Effector memory CD8-positive, alpha-beta T cell (primary cell): ENCODE measurements around the gene ADAMTS17.

Source experiments
- ATAC-seq: fragments of 150-1000 bp; cut with Tn5 transposase; replicated peaks from 2 replicates; pipeline ENCODE4 v1.10.0; 2021; ENCODE audit warnings: mild to moderate bottlenecking, moderate library complexity
- DNase-seq, 3 experiments: peaks; one replicate each; pipeline ENCODE4 v3.0.0; 2021
- H3K27ac Mint-ChIP-seq, 2 donors: one replicate each; pipeline ENCODE4 v1.8.0; 2022; ENCODE audit warnings: mild to moderate bottlenecking in 2 of 2, mixed read lengths in 2 of 2, moderate library complexity in 2 of 2
- H3K27me3 Mint-ChIP-seq, 2 donors: one replicate each; pipeline ENCODE4 v1.8.0; 2022; ENCODE audit warnings: mixed read lengths in 2 of 2
- H3K36me3 Mint-ChIP-seq: one replicate; pipeline ENCODE4 v1.8.0; 2022; ENCODE audit warnings: mild to moderate bottlenecking, moderate library complexity, mixed read lengths; ENCODE audit not compliant: insufficient read depth
- H3K4me1 Mint-ChIP-seq, 2 donors: one replicate each; pipeline ENCODE4 v1.8.0; 2022; ENCODE audit warnings: low read depth in 2 of 2, mixed read lengths in 2 of 2
- H3K4me3 Mint-ChIP-seq, 2 donors: one replicate each; pipeline ENCODE4 v1.8.0; 2022; ENCODE audit warnings: mild to moderate bottlenecking in 2 of 2, mixed read lengths in 2 of 2, moderate library complexity in 2 of 2
- H3K9me3 Mint-ChIP-seq, 2 donors: one replicate each; pipeline ENCODE4 v1.8.0; 2022; ENCODE audit warnings: mixed read lengths in 2 of 2

The ADAMTS17 gene

GRCh38 chr15:100037901-100038300, 303.9 kb downstream of the ADAMTS17 start:
- DNase-seq: no peak
- no peak overlapping the region for H3K4me3 Mint-ChIP-seq
- no peaks in the 10 kb centered on the region for H3K9me3 Mint-ChIP-seq
- no peak overlapping the region for H3K27ac Mint-ChIP-seq
- no peaks in the 10 kb centered on the region for H3K36me3 Mint-ChIP-seq
- no peak for ATAC-seq
- peaks cover 0 to 1% of the 10 kb centered on the region in 2 donors for H3K4me1 Mint-ChIP-seq
- H3K27me3 Mint-ChIP-seq: no peaks in the 10 kb centered on the region

- Mint-ChIP-seq H3K36me3 (no peaks in the 10 kb centered on the region), H3K4me3 (no peak overlapping the region), H3K9me3 (no peaks in the 10 kb centered on the region), H3K27ac (no peak overlapping the region), H3K4me1 (no peaks in the 10 kb centered on the region), H3K27me3 (no peaks in the 10 kb centered on the region)
- DNase-seq: no peak
- ATAC-seq: no peak
These were observed 305.8 kb downstream of the ADAMTS17 start for GRCh38 chr15:100036015-100036414.

- Mint-ChIP-seq H3K4me3 (no peak overlapping the region), H3K9me3 (peaks cover 0 to under 1% of the 10 kb centered on the region in 2 donors), H3K36me3 (peaks cover under 1% of the 10 kb centered on the region), H3K4me1 (no peaks in the 10 kb centered on the region), H3K27me3 (peaks cover 0 to 2% of the 10 kb centered on the region in 2 donors), H3K27ac (no peak overlapping the region)
- DNase-seq: no peak
- ATAC-seq: no peak
These were observed 307.6 kb downstream of the ADAMTS17 start for GRCh38 chr15:100034191-100034590.

- Mint-ChIP-seq H3K27ac (no peak overlapping the region), H3K27me3 (peaks cover 0 to 11% of the 10 kb centered on the region in 2 donors), H3K9me3 (peaks cover 0 to 10% of the 10 kb centered on the region in 2 donors), H3K36me3 (peaks cover 3% of the 10 kb centered on the region), H3K4me1 (no peaks in the 10 kb centered on the region), H3K4me3 (no peak overlapping the region)
- DNase-seq (no peak), ATAC-seq (no peak)
These were observed 308.5 kb downstream of the ADAMTS17 start for GRCh38 chr15:100033140-100033857.

- H3K9me3 Mint-ChIP-seq: peaks cover 3 to 18% of the 10 kb centered on the region in 2 donors
- no peak for ATAC-seq
- H3K4me1 Mint-ChIP-seq: no peaks in the 10 kb centered on the region
- H3K27ac Mint-ChIP-seq: no peak overlapping the region
- no peak overlapping the region for H3K4me3 Mint-ChIP-seq
- peaks cover 0 to 14% of the 10 kb centered on the region in 2 donors for H3K27me3 Mint-ChIP-seq
- no peak for DNase-seq
- H3K36me3 Mint-ChIP-seq: peaks cover 3% of the 10 kb centered on the region
These were observed 309.3 kb downstream of the ADAMTS17 start for GRCh38 chr15:100032358-100033085.

- Mint-ChIP-seq H3K36me3 (peaks cover 3% of the 10 kb centered on the region), H3K4me3 (no peak overlapping the region), H3K27ac (no peak overlapping the region), H3K9me3 (peaks cover 3 to 23% of the 10 kb centered on the region in 2 donors), H3K4me1 (no peaks in the 10 kb centered on the region), H3K27me3 (peaks cover 0 to 14% of the 10 kb centered on the region in 2 donors)
- ATAC-seq (no peak), DNase-seq (no peak)
These were observed 310.0 kb downstream of the ADAMTS17 start for GRCh38 chr15:100031665-100032357.

- Mint-ChIP-seq H3K4me3 (peak overlapping the region in 1 of 2 donors; percentile 27), H3K27ac (no peak overlapping the region), H3K9me3 (peaks cover 3 to 23% of the 10 kb centered on the region in 2 donors), H3K4me1 (no peaks in the 10 kb centered on the region), H3K36me3 (peaks cover 3% of the 10 kb centered on the region), H3K27me3 (peaks cover 0 to 14% of the 10 kb centered on the region in 2 donors)
- no peak for DNase-seq
- ATAC-seq: no peak
These were observed 311.1 kb downstream of the ADAMTS17 start for GRCh38 chr15:100030586-100031229.

GRCh38 chr15:100029868-100030479, 311.8 kb downstream of the ADAMTS17 start:
- H3K4me3 Mint-ChIP-seq: peak overlapping the region in 1 of 2 donors; percentile 27
- no peak overlapping the region for H3K27ac Mint-ChIP-seq
- no peak for DNase-seq
- H3K4me1 Mint-ChIP-seq: no peaks in the 10 kb centered on the region
- peaks cover 0 to 14% of the 10 kb centered on the region in 2 donors for H3K27me3 Mint-ChIP-seq
- H3K9me3 Mint-ChIP-seq: peaks cover 3 to 23% of the 10 kb centered on the region in 2 donors
- no peak for ATAC-seq
- H3K36me3 Mint-ChIP-seq: peaks cover 3% of the 10 kb centered on the region

- ATAC-seq (no peak), DNase-seq (no peak)
- H3K9me3 Mint-ChIP-seq: peaks cover 3 to 23% of the 10 kb centered on the region in 2 donors
- H3K4me3 Mint-ChIP-seq: no peak overlapping the region
- H3K27ac Mint-ChIP-seq: no peak overlapping the region
- no peaks in the 10 kb centered on the region for H3K4me1 Mint-ChIP-seq
- peaks cover 0 to 14% of the 10 kb centered on the region in 2 donors for H3K27me3 Mint-ChIP-seq
- peaks cover 3% of the 10 kb centered on the region for H3K36me3 Mint-ChIP-seq
These were observed 312.7 kb downstream of the ADAMTS17 start for GRCh38 chr15:100029045-100029444.

GRCh38 chr15:100026041-100026440, 315.7 kb downstream of the ADAMTS17 start:
- Mint-ChIP-seq H3K4me3 (no peak overlapping the region), H3K27me3 (peaks cover 0 to 14% of the 10 kb centered on the region in 2 donors), H3K9me3 (peaks cover 3 to 23% of the 10 kb centered on the region in 2 donors), H3K36me3 (peaks cover 3% of the 10 kb centered on the region), H3K4me1 (no peaks in the 10 kb centered on the region), H3K27ac (no peak overlapping the region)
- DNase-seq (no peak), ATAC-seq (no peak)

- Mint-ChIP-seq H3K36me3 (no peaks in the 10 kb centered on the region), H3K4me1 (no peaks in the 10 kb centered on the region), H3K9me3 (peaks cover 0 to 9% of the 10 kb centered on the region in 2 donors), H3K27ac (no peak overlapping the region), H3K4me3 (no peak overlapping the region), H3K27me3 (peaks cover 0 to 6% of the 10 kb centered on the region in 2 donors)
- DNase-seq (no peak), ATAC-seq (no peak)
These were observed 319.0 kb downstream of the ADAMTS17 start for GRCh38 chr15:100022806-100023205.

GRCh38 chr15:100022391-100022790, 319.4 kb downstream of the ADAMTS17 start:
- DNase-seq (no peak), ATAC-seq (no peak)
- H3K9me3 Mint-ChIP-seq: peaks cover 0 to 4% of the 10 kb centered on the region in 2 donors
- H3K4me3 Mint-ChIP-seq: no peak overlapping the region
- no peaks in the 10 kb centered on the region for H3K4me1 Mint-ChIP-seq
- H3K27me3 Mint-ChIP-seq: peaks cover 0 to 6% of the 10 kb centered on the region in 2 donors
- H3K36me3 Mint-ChIP-seq: no peaks in the 10 kb centered on the region
- no peak overlapping the region for H3K27ac Mint-ChIP-seq

- Mint-ChIP-seq H3K27ac (no peak overlapping the region), H3K4me1 (no peaks in the 10 kb centered on the region), H3K27me3 (peaks cover 0 to 6% of the 10 kb centered on the region in 2 donors), H3K36me3 (no peaks in the 10 kb centered on the region), H3K4me3 (no peak overlapping the region), H3K9me3 (no peaks in the 10 kb centered on the region)
- ATAC-seq (no peak), DNase-seq (no peak)
These were observed 320.1 kb downstream of the ADAMTS17 start for GRCh38 chr15:100021653-100022052.
